Body of pancreas (tissue), 4 donors: ENCODE results near the gene PRRC2B. TPM values are rescaled to one million over a fixed set of nuclear protein-coding genes. Genes with fewer than 3 reads are reported as not detected.

Experiments used
- ATAC-seq: fragments of 150-250 bp; one replicate; pipeline ENCODE4 v1.9.1; 2016
- DNase-seq, 4 donors: peaks; one replicate each; pipeline ENCODE4 v3.0.0-alpha.2; 2019
- H3K27ac ChIP-seq, 4 donors: fragments of 200-600 bp; sonication (generic); 1 replicate in 3 of 4; 2 replicates in 1 of 4; pipeline versions ENCODE4 v1.5.1 to v1.6.1; 2016 to 2019; ENCODE audit warnings: mild to moderate bottlenecking in 1 of 4, mixed read lengths in 1 of 4, moderate library complexity in 1 of 4
- H3K27me3 ChIP-seq, 2 donors: fragments of 200-600 bp; sonication (generic); one replicate each; pipeline ENCODE4 v1.6.0; 2016; ENCODE audit warnings: mild to moderate bottlenecking in 1 of 2
- H3K36me3 ChIP-seq, 2 donors: fragments of 200-600 bp; sonication (generic); replicated peaks in 1 of 2; 2 replicates each; pipeline ENCODE4 v1.5.1; 2016; ENCODE audit warnings: low read depth in 2 of 2; ENCODE audit not compliant: insufficient read depth in 1 of 2
- H3K4me1 ChIP-seq: fragments of 200-600 bp; sonication (generic); one replicate; pipeline ENCODE4 v1.6.0; 2016
- H3K4me3 ChIP-seq, 2 donors: fragments of 200-600 bp; sonication (generic); 1 replicate in 1 of 2; 2 replicates in 1 of 2; pipeline ENCODE4 v1.5.1; 2016 to 2019
- H3K9me3 ChIP-seq, 3 donors: fragments of 200-600 bp; sonication (generic); 1 replicate in 2 of 3; 2 replicates in 1 of 3; pipeline ENCODE4 v1.5.1; 2016
- POLR2A ChIP-seq, 3 donors: fragments of 450-650 bp; IDR thresholded peaks; one replicate each; pipeline ENCODE4 v1.6.1; 2016; ENCODE audit warnings: antibody characterized with exemption in 3 of 3, mild to moderate bottlenecking in 2 of 3
- WGBS, 2 donors: methylation state at CpG; one replicate each; pipeline ENCODE4 v1.1.5; 2017; 5-methylcytosine and 5-hydroxymethylcytosine counted together
- intact Hi-C: fragments of 100-400 bp; cut with DNase I; formaldehyde crosslinking; loops from one replicate; pipeline ENCODE4 v1.15.1; 2023
- total RNA-seq, 2 donors: library from RNA; depleted of rRNA; stranded (reverse); fragments of >200 nt; gene quantifications; one replicate each; pipeline ENCODE4 v1.1.0, GENCODE V29; 2016
- TF ChIP-seq, protein P1 (sequence below), 7 experiments: fragments of 450-650 bp in 4 of 7; fragments of 200-600 bp in 3 of 7; sonication (generic) in 3 of 7; IDR thresholded peaks; one replicate each; pipeline ENCODE4 v1.5.1; 2016 to 2019; ENCODE audit warnings: antibody characterized with exemption in 7 of 7

The PRRC2B gene
- total RNA-seq, 2 donors from 2014 or later, result 78.3 to 177 TPM

DNA sequence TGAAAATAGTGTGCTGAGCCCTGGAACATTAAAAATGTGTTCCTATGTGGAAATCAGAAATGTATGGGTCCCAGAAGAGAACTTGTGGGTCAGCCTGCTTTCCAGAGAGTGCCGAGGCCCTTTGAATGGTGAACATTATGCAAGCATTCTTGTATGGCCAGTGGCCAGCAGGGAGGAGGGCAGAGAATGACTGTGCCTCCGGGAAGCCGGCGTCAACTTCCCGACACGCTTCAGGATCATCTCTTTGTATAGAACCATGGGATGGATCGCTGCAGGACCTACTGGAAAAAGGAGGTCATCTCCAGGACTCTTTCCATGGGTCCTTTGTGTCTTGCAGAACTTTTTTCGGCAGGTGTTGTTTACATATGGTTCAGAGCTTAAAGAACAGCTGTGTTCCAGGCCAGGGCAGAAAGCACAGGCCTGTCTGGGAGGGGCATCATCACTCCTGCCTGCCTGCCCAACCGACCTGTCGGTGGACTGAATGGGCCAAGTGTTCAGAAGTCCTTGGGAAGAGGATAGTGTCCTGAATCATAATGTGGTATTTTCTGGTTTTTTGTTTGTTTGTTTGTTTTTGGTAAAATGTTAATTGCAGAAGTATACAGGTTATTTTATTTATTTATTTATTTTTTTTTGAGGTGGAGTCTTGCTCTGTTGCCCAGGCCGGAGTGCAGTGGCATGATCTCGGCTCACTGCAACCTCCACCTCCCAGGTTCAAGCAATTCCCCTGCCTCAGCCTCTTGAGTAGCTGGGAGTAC lies 9.0 kb downstream of the PRRC2B start:
- 19% methylated on average over 12 of the region's 12 CpGs for WGBS, 2 donors
- Histone ChIP-seq H3K27ac (peak overlapping the region; percentile 29 to 79 (median 62)), H3K27me3 (no peaks in the 10 kb centered on the region), H3K36me3 (no peaks in the 10 kb centered on the region), H3K4me3 (no peak overlapping the region), H3K9me3 (no peaks in the 10 kb centered on the region), H3K4me1 (peaks cover 94% of the 10 kb centered on the region)
- DNase-seq (peak; percentile 84 to 91 (median 88)), ATAC-seq (peak; percentile 83)
- intact Hi-C loops, result no loop called here
- TF ChIP-seq, protein P1, sequence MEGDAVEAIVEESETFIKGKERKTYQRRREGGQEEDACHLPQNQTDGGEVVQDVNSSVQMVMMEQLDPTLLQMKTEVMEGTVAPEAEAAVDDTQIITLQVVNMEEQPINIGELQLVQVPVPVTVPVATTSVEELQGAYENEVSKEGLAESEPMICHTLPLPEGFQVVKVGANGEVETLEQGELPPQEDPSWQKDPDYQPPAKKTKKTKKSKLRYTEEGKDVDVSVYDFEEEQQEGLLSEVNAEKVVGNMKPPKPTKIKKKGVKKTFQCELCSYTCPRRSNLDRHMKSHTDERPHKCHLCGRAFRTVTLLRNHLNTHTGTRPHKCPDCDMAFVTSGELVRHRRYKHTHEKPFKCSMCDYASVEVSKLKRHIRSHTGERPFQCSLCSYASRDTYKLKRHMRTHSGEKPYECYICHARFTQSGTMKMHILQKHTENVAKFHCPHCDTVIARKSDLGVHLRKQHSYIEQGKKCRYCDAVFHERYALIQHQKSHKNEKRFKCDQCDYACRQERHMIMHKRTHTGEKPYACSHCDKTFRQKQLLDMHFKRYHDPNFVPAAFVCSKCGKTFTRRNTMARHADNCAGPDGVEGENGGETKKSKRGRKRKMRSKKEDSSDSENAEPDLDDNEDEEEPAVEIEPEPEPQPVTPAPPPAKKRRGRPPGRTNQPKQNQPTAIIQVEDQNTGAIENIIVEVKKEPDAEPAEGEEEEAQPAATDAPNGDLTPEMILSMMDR (IDR thresholded peaks at IDR 0.05), result no peak
- TF ChIP-seq POLR2A (IDR thresholded peaks at IDR 0.05), result no peak

DNA sequence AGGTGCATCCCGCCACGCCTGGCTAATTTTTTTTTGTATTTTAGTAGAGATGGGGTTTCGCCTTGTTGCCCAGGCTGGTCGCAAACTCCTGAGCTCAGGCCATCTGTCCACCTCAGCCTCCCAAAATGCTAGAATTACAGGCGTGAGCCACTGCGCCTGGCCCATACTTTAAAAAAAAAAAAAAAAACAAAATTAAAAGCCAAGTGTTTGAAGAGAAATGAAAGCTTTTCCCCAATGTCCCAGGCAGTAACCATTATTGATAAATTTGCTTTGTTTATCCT lies 9.5 kb downstream of the PRRC2B start:
- intact Hi-C loops, result no loop called here
- no peaks in the 10 kb centered on the region for H3K36me3 ChIP-seq
- no peak for TF ChIP-seq POLR2A (IDR thresholded peaks at IDR 0.05)
- TF ChIP-seq, protein P1 (IDR thresholded peaks at IDR 0.05), result no peak
- H3K27ac ChIP-seq, result peak overlapping the region in 3 of 4 donors; percentile 47 to 79 (median 78)
- H3K27me3 ChIP-seq, result no peaks in the 10 kb centered on the region
- WGBS, 2 donors, result 90 to 94% methylated on average over 6 of the region's 6 CpGs
- DNase-seq (no peak), ATAC-seq (no peak)
- no peak overlapping the region for H3K4me3 ChIP-seq
- no peaks in the 10 kb centered on the region for H3K9me3 ChIP-seq
- H3K4me1 ChIP-seq, result peaks cover 94% of the 10 kb centered on the region

DNA sequence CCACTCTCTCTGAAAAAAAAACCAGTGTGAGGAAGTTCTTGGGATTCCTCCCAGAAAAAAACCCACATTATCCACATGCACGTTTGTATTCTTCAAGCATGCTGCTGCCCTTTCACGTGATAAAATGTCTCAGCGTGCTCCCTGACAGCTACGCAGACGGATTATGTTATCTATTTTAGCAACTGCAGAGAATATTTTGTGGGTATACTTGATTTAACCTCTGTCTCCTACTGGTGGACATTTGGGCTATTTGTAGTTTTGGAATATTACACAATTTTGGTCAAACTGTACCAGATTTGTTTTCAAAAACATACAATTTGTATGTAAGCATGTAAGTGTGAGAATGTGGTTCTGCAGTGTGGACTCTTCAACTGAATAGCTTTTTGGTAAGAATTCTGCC lies 10.7 kb downstream of the PRRC2B start:
- TF ChIP-seq, protein P1 (IDR thresholded peaks at IDR 0.05), result no peak
- DNase-seq (no peak), ATAC-seq (no peak)
- no peaks in the 10 kb centered on the region for H3K27me3 ChIP-seq
- intact Hi-C loops, result no loop called here
- no peaks in the 10 kb centered on the region for H3K9me3 ChIP-seq
- H3K27ac ChIP-seq, result peak overlapping the region in 3 of 4 donors; percentile 37 to 78 (median 67)
- no peaks in the 10 kb centered on the region for H3K36me3 ChIP-seq
- WGBS, 2 donors, result 18 to 29% methylated on average over 5 of the region's 5 CpGs
- H3K4me1 ChIP-seq, result peaks cover 95% of the 10 kb centered on the region
- H3K4me3 ChIP-seq, result no peak overlapping the region

DNA sequence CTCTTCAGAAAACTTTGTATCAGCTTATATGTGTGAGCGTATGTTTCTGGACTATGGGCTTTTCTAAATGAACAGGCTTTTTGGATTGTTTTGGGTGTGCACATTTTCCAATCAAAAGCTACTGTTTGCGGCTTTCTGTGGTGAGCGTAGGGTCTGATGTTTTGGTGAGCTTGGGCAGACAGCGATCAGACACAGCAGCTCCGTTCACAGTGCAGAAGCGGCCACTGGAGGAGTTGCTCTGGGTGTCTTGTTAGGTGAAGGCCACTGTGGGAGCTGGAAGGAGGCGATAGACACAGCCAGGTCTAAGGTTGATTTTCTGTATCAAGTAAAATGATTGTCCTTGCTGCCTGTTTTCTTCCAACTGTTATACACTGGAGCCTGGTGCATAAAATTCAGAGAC lies 11.1 kb downstream of the PRRC2B start:
- Histone ChIP-seq H3K4me1 (peaks cover 95% of the 10 kb centered on the region), H3K27ac (peak overlapping the region; percentile 8 to 78 (median 52)), H3K9me3 (no peaks in the 10 kb centered on the region), H3K4me3 (no peak overlapping the region), H3K36me3 (no peaks in the 10 kb centered on the region), H3K27me3 (no peaks in the 10 kb centered on the region)
- WGBS, 2 donors, result 35 to 47% methylated on average over 7 of the region's 7 CpGs
- intact Hi-C loops, result no loop called here
- DNase-seq, result peak in 1 of 4 donors; percentile 38
- ATAC-seq, result no peak
- no peak for TF ChIP-seq POLR2A (IDR thresholded peaks at IDR 0.05)
- TF ChIP-seq, protein P1 (IDR thresholded peaks at IDR 0.05), result no peak

DNA sequence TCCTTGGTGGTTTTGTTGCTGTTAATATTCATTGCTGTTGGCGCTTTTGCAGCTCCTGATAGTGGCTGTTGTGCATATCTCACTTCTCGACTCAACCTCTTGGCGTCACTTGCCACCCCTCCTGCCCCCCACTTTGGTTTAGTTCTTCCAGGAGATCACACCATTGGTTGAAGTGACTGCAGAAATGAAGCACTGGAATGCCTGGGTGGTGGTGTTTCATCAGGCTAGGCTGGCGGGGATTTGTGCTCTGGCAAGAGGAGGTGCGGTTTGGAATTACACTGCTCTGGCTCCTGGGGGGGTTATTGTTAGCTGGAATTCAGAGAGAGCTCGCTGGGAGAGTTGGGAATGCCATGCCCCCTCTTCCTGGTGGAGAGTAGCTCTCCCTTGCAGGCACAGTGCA lies 11.5 kb downstream of the PRRC2B start:
- Histone ChIP-seq H3K9me3 (no peaks in the 10 kb centered on the region), H3K4me3 (no peak overlapping the region), H3K4me1 (peaks cover 95% of the 10 kb centered on the region), H3K27me3 (no peaks in the 10 kb centered on the region), H3K36me3 (no peaks in the 10 kb centered on the region), H3K27ac (peak overlapping the region; percentile 8 to 78 (median 52))
- intact Hi-C loops, result no loop called here
- no peak for ATAC-seq
- DNase-seq, result peak in 1 of 4 donors; percentile 26
- TF ChIP-seq POLR2A (IDR thresholded peaks at IDR 0.05), result no peak
- TF ChIP-seq, protein P1 (IDR thresholded peaks at IDR 0.05), result no peak
- WGBS, 2 donors, result 33 to 42% methylated on average over 5 to 6 of the region's 6 CpGs
